H1 (cell line): ENCODE results near the gene KLHL2. TPM values are rescaled to one million over a fixed set of nuclear protein-coding genes. Genes with fewer than 3 reads are reported as not detected.

Source experiments
- CTCF ChIA-PET: fragments of 300-600 bp; sonication (Branson Sonifier 250); formaldehyde crosslinking; loops from one replicate; lab custom pipeline; 2021; ENCODE audit not compliant: partially characterized antibody; lab: Charles Lee
- POLR2A ChIA-PET: fragments of 300-600 bp; sonication (Branson Sonifier 250); formaldehyde crosslinking; loops from one replicate; lab custom pipeline; 2021; ENCODE audit warnings: inconsistent platforms; ENCODE audit not compliant: partially characterized antibody; lab: Charles Lee
- DNase-seq, 2 experiments: peaks; one replicate each; pipeline versions ENCODE4 v3.0.0 to v3.0.0-alpha.2; 2010 to 2022; ENCODE audit warnings: low spot score in 2 of 2, low read depth in 1 of 2, mixed read lengths in 1 of 2
- FAIRE-seq: peaks from 2 replicates; lab custom pipeline; 2011; peaks lifted over from hg19 to GRCh38; lab: Jason Lieb, UNC
- H2AFZ ChIP-seq: 2 replicates; pipeline ENCODE4 v1.8.1; 2012; ENCODE audit warnings: low read length, inconsistent platforms
- H2AK5ac ChIP-seq: 2 replicates; pipeline ENCODE4 v1.6.1; 2013; ENCODE audit warnings: low read depth, low read length
- H2BK120ac ChIP-seq: replicated peaks from 2 replicates; pipeline ENCODE3; 2013; ENCODE audit warnings: low read depth, low read length, inconsistent platforms
- H2BK12ac ChIP-seq: 2 replicates; pipeline ENCODE4 v1.6.1; 2013; ENCODE audit warnings: low read depth, low read length
- H2BK15ac ChIP-seq: 2 replicates; pipeline ENCODE4 v1.6.1; 2013; ENCODE audit warnings: low read length
- H2BK20ac ChIP-seq: 2 replicates; pipeline ENCODE4 v1.6.1; 2013; ENCODE audit warnings: low read length
- H2BK5ac ChIP-seq: 2 replicates; pipeline ENCODE4 v1.6.1; 2013; ENCODE audit warnings: low read depth, low read length
- H3K14ac ChIP-seq: 2 replicates; pipeline ENCODE4 v1.6.1; 2013; ENCODE audit warnings: inconsistent platforms; ENCODE audit not compliant: insufficient read length
- H3K18ac ChIP-seq: 2 replicates; pipeline ENCODE4 v1.6.1; 2013; ENCODE audit warnings: low read length; ENCODE audit errors: extremely low read depth
- H3K23ac ChIP-seq: 2 replicates; pipeline ENCODE4 v1.6.1; 2013; ENCODE audit warnings: inconsistent platforms; ENCODE audit not compliant: insufficient read length
- H3K23me2 ChIP-seq: 2 replicates; pipeline ENCODE4 v1.6.1; 2013; ENCODE audit warnings: low read depth, low read length
- H3K27ac ChIP-seq: 2 replicates; pipeline ENCODE4 v1.6.1; 2011; ENCODE audit warnings: low read depth, low read length, inconsistent platforms
- H3K27me3 ChIP-seq, 4 experiments: replicated peaks in 1 of 4; 1 replicate in 1 of 4; 2 replicates in 3 of 4; pipeline versions ENCODE4 v1.6.1 to v1.8.1; 2011 to 2013; ENCODE audit warnings: low read length in 3 of 4, mild to moderate bottlenecking in 3 of 4, inconsistent platforms in 2 of 4, mixed read lengths in 2 of 4, moderate library complexity in 1 of 4; ENCODE audit not compliant: control insufficient read depth in 3 of 4, insufficient read depth in 3 of 4; ENCODE audit errors: extremely low read depth in 1 of 4
- H3K36me3 ChIP-seq, 4 experiments: 2 replicates each; pipeline versions ENCODE4 v1.6.1 to v1.8.1; 2011 to 2013; ENCODE audit warnings: mild to moderate bottlenecking in 4 of 4, low read length in 3 of 4, moderate library complexity in 2 of 4, control low read depth in 1 of 4, inconsistent platforms in 1 of 4; ENCODE audit not compliant: insufficient read depth in 4 of 4, control insufficient read depth in 2 of 4
- H3K4ac ChIP-seq: replicated peaks from 2 replicates; pipeline ENCODE3; 2013; ENCODE audit warnings: low read length, low read depth, mixed read lengths, inconsistent platforms; ENCODE audit not compliant: insufficient read length
- H3K4me1 ChIP-seq, 4 experiments: replicated peaks in 1 of 4; 1 replicate in 1 of 4; 2 replicates in 3 of 4; pipeline versions ENCODE4 v1.6.1 to v1.8.1; 2011 to 2013; ENCODE audit warnings: low read length in 3 of 4, inconsistent platforms in 2 of 4, mixed read lengths in 1 of 4; ENCODE audit not compliant: insufficient read depth in 4 of 4, control insufficient read depth in 3 of 4
- H3K4me2 ChIP-seq, 2 experiments: 2 replicates each; pipeline versions ENCODE4 v1.6.1 to v1.8.1; 2011 to 2013; ENCODE audit warnings: low read depth in 2 of 2, low read length in 2 of 2, control low read depth in 1 of 2, inconsistent platforms in 1 of 2, mild to moderate bottlenecking in 1 of 2; ENCODE audit not compliant: insufficient read depth in 1 of 2
- H3K4me3 ChIP-seq, 4 experiments: fragments of 200-600, 300-600 bp in 1 of 4; sonication (generic), shearing (Covaris generic), sonication (Bioruptor Twin) in 1 of 4; 2 replicates each; pipeline versions ENCODE4 v1.5.1 to v1.8.1; 2011 to 2016; ENCODE audit warnings: low read length in 4 of 4, low read depth in 3 of 4, control low read depth in 2 of 4, inconsistent platforms in 2 of 4, mild to moderate bottlenecking in 2 of 4, mixed read lengths in 1 of 4, moderate library complexity in 1 of 4; ENCODE audit not compliant: insufficient read depth in 2 of 4; ENCODE audit errors: extremely low read depth in 1 of 4
- H3K56ac ChIP-seq: replicated peaks from 2 replicates; pipeline ENCODE3; 2013; ENCODE audit warnings: low read depth, mild to moderate bottlenecking, mixed read lengths, low read length, inconsistent platforms; ENCODE audit not compliant: insufficient read length
- H3K79me1 ChIP-seq: 2 replicates; pipeline ENCODE4 v1.6.1; 2013; ENCODE audit warnings: low read depth, low read length, control low read depth
- H3K79me2 ChIP-seq, 2 experiments: 2 replicates each; pipeline versions ENCODE4 v1.6.1 to v1.8.1; 2012 to 2013; ENCODE audit warnings: low read length in 2 of 2, mild to moderate bottlenecking in 2 of 2, inconsistent platforms in 1 of 2; ENCODE audit not compliant: insufficient read depth in 2 of 2, control insufficient read depth in 1 of 2
- H3K9ac ChIP-seq, 4 experiments: replicated peaks in 1 of 4; 1 replicate in 1 of 4; 2 replicates in 3 of 4; pipeline versions ENCODE4 v1.6.1 to v1.8.1; 2011 to 2013; ENCODE audit warnings: low read depth in 3 of 4, low read length in 3 of 4, control low read depth in 2 of 4, mild to moderate bottlenecking in 2 of 4, moderate library complexity in 2 of 4, inconsistent platforms in 1 of 4; ENCODE audit errors: extremely low read depth in 1 of 4
- H3K9me3 ChIP-seq, 2 experiments: 2 replicates each; pipeline versions ENCODE4 v1.6.1 to v1.8.1; 2012 to 2013; ENCODE audit warnings: mild to moderate bottlenecking in 2 of 2, moderate library complexity in 2 of 2, control low read depth in 1 of 2, inconsistent platforms in 1 of 2, low read depth in 1 of 2, low read length in 1 of 2, mixed read lengths in 1 of 2; ENCODE audit not compliant: insufficient read depth in 2 of 2
- H4K20me1 ChIP-seq, 2 experiments: replicated peaks in 1 of 2; 2 replicates each; pipeline versions ENCODE3 to v1.8.1; 2011 to 2013; ENCODE audit warnings: inconsistent platforms in 2 of 2, low read length in 2 of 2, mild to moderate bottlenecking in 1 of 2; ENCODE audit not compliant: insufficient read depth in 2 of 2, control insufficient read depth in 1 of 2
- H4K5ac ChIP-seq: 2 replicates; pipeline ENCODE4 v1.6.1; 2013; ENCODE audit warnings: low read length, low read depth, mixed read lengths, inconsistent platforms; ENCODE audit not compliant: insufficient read length
- H4K8ac ChIP-seq: 2 replicates; pipeline ENCODE4 v1.8.0; 2013; ENCODE audit warnings: mild to moderate bottlenecking, moderate library complexity, low read length, inconsistent platforms; ENCODE audit not compliant: insufficient read depth; ENCODE audit errors: extremely low read depth
- H4K91ac ChIP-seq: replicated peaks from 2 replicates; pipeline ENCODE3; 2013; ENCODE audit warnings: low read length, mixed read lengths, inconsistent platforms; ENCODE audit not compliant: insufficient read length
- SAP30 ChIP-seq: fragments of 300-600 bp; sonication (generic); IDR thresholded peaks from 2 replicates; pipeline ENCODE4 v1.7.1; 2012; ENCODE audit warnings: low read length, moderate library complexity, mild to moderate bottlenecking, inconsistent platforms; ENCODE audit not compliant: insufficient read depth, insufficient replicate concordance
- SP1 ChIP-seq: IDR thresholded peaks from 2 replicates; pipeline ENCODE4 v1.6.1; 2011; ENCODE audit warnings: low read depth, low read length
- TCF12 ChIP-seq: IDR thresholded peaks from 2 replicates; pipeline ENCODE4 v1.6.1; 2011; ENCODE audit warnings: low read depth, mild to moderate bottlenecking, low read length
- WGBS, 2 experiments: shearing (Covaris generic) in 1 of 2; methylation state at CpG; one replicate each; pipeline versions ENCODE4 v1.1.6 to v1.1.7; 2013 to 2015; ENCODE audit warnings: low lambda C conversion rate in 2 of 2, mixed read lengths in 2 of 2, inconsistent platforms in 1 of 2, low coverage in 1 of 2, missing lambda C conversion rate in 1 of 2; ENCODE audit not compliant: insufficient replicate concordance in 2 of 2, insufficient coverage in 1 of 2, insufficient read length in 1 of 2; ENCODE audit errors: extremely low coverage in 1 of 2, missing lambda C conversion rate in 1 of 2; 5-methylcytosine and 5-hydroxymethylcytosine counted together
- polyA plus RNA-seq, 7 experiments: library from polyadenylated mRNA; depleted of rRNA in 3 of 7; stranded (reverse) in 5 of 7; unstranded in 2 of 7; fragments of >200 nt in 5 of 7; fragments of 200-250 nt in 2 of 7; gene quantifications; 1 replicate in 5 of 7; 2 replicates in 1 of 7; 4 replicates in 1 of 7; pipeline versions ENCODE4 v1.2.1 to v1.2.3, GENCODE V29; 2011 to 2013; ENCODE audit warnings: missing spikeins in 2 of 7, mixed read lengths in 2 of 7
- total RNA-seq: library from RNA; stranded (reverse); fragmentation: NEBNext Ultra II Directional; extraction: Animal tissue kit (Norgen Biotek cat#: 25700); gene quantifications from 2 replicates; pipeline ENCODE4 v1.2.1, GENCODE V29; 2021

Gene KLHL2
- total and polyA plus RNA-seq, 2 of the 8 experiments (the other 6 are each of a cell fraction or from before 2014, with no cell fraction given), result 5.2 to 12.0 TPM

DNA sequence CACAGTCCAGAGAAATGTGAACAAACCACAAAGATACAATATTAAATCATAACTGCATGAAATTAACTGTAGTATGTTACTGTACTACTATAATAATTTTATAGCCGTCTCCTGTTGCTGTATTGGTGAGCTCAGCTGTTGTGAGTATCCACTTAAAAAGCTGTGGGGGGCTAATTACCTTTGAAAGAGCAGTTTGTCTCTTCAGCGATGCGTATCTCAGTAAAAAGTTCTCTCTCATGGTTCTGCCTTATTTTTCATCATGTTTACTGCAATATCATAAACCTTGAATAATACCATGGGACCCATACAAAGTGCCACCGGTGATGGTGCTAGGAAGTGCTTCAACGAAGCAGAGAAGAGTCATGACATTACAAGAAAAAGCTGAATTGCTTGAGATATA lies 111.7 kb downstream of the KLHL2 start:
- H4K8ac ChIP-seq, result no peak overlapping the region
- CTCF ChIA-PET, result interaction anchor here (1.0 to 1.3 kb wide), 3 partner anchors 9 to 188 kb away, joined by 3 read pairs; no protein-coding TSS in a partner anchor
- no peak overlapping the region for H2BK12ac ChIP-seq
- H4K20me1 ChIP-seq, result no peaks in the 10 kb centered on the region
- H3K18ac ChIP-seq, result no peak overlapping the region
- no peak for DNase-seq
- no peaks in the 10 kb centered on the region for H3K4me1 ChIP-seq
- no peak overlapping the region for H3K4me2 ChIP-seq
- H2BK15ac ChIP-seq, result no peak overlapping the region
- no peak overlapping the region for H4K5ac ChIP-seq
- no peak overlapping the region for H4K91ac ChIP-seq
- POLR2A ChIA-PET, result interaction anchor here (1.2 kb wide), 1 partner anchor 8 kb away, joined by 4 read pairs; the partner anchor contains the start of gene MSMO1
- no peaks in the 10 kb centered on the region for H3K79me1 ChIP-seq
- no peak overlapping the region for H3K56ac ChIP-seq
- no peak overlapping the region for H2BK120ac ChIP-seq
- no peak for TF ChIP-seq SAP30
- TF ChIP-seq TCF12, result no peak
- TF ChIP-seq SP1, result no peak
- no peak overlapping the region for H3K9ac ChIP-seq
- 90% methylated on average over 5 of the region's 5 CpGs; no CpG with 5 or more reads in 1 of the 2 experiments for WGBS, 2 experiments
- no peaks in the 10 kb centered on the region for H3K27me3 ChIP-seq
- no peak overlapping the region for H3K4ac ChIP-seq
- no peak overlapping the region for H2AFZ ChIP-seq
- H2AK5ac ChIP-seq, result no peak overlapping the region
- H3K23ac ChIP-seq, result no peak overlapping the region
- FAIRE-seq, result no peak
- no peaks in the 10 kb centered on the region for H3K9me3 ChIP-seq
- H3K27ac ChIP-seq, result no peak overlapping the region
- no peaks in the 10 kb centered on the region; a peak in 1 of 8 replicates for H3K36me3 ChIP-seq
- H3K4me3 ChIP-seq, result no peak overlapping the region
- H3K79me2 ChIP-seq, result no peaks in the 10 kb centered on the region
- H2BK20ac ChIP-seq, result no peak overlapping the region
- H3K14ac ChIP-seq, result no peak overlapping the region
- no peaks in the 10 kb centered on the region for H3K23me2 ChIP-seq
- no peak overlapping the region for H2BK5ac ChIP-seq
